ENCODE measurements around the gene PAK2. TPM values are rescaled to one million over a fixed set of nuclear protein-coding genes. Genes with fewer than 3 reads are reported as not detected.

The PAK2 gene
- total RNA-seq: 100 to 1,000 TPM in 1 of 2 experiments, 10 to 100 TPM in 1; 84.7 to 104 TPM

DNA sequence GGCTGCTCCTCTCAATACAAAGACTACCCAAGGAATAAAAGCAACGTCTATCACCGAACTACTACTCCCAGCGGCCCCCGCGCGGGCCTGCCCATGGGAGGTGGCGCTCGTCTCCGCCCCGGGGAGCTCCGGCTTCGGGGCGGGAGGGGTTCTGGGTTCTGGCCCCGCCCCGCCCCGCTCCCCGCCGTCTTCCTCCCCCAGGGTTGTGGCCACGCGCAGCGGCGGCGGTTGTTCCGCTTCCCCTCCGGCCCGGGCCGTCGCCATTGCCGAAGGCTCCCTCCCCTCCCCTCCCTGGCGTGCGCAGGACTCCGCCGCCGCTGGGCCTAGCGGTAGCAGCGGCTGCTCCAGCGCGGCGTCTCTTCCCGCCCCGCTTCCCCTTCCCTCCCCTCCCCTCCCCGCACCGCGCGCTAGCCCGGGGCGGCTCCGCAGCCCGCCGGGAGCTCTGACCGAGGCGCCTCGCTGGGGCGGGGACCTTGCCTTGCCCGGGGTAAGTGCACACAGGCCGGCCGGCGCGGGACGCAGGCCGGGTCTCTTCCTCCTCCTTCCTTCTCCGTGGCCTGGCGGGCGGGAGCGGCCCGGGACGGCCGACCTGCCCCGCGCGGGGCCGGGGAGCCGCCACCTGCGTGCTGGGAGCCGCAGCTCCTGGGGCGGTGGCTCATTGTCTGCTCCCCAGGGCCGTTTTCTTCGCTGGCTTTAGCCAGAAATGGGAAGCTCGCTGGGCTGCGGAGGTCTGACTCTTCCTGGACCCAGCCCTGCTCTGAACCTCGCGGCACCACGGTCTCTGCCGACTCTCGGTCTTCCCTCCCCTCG lies at the start of gene PAK2:
PAK2 (plus strand) TSS at position 187 of the 810 bp plus-strand sequence. CDS start 42,790 bp downstream, outside the sequence.
- Mint-ChIP-seq H3K9me3 (ENCODE audit: insufficient read depth) (no peaks in the 10 kb centered on the region), H3K4me1 (ENCODE audit: low read depth) (peaks cover 22% of the 10 kb centered on the region), H3K4me3 (peak within 1 kb of the TSS; percentile 96), H3K36me3 (ENCODE audit: low read depth) (peaks cover 32% of the 10 kb centered on the region), H3K27me3 (ENCODE audit: low read depth) (no peaks in the 10 kb centered on the region), H3K27ac (peak within 1 kb of the TSS; percentile 97)
- ChIA-PET POLR2A (interaction anchor here (0.5 to 3.1 kb wide), 11 partner anchors 9 to 203 kb away, joined by 3 to 16 read pairs (median 7); partner anchors contain the start of genes CEP19, FBXO45, NCBP2 and PIGX), CTCF (interaction anchor here (0.9 to 1.5 kb wide), 5 partner anchors 28 to 211 kb away, joined by 3 to 7 read pairs (median 3); partner anchors contain the start of genes CEP19 and PIGX)
- peak; percentile 92 for DNase-seq
- peak; percentile 92 for ATAC-seq

DNA sequence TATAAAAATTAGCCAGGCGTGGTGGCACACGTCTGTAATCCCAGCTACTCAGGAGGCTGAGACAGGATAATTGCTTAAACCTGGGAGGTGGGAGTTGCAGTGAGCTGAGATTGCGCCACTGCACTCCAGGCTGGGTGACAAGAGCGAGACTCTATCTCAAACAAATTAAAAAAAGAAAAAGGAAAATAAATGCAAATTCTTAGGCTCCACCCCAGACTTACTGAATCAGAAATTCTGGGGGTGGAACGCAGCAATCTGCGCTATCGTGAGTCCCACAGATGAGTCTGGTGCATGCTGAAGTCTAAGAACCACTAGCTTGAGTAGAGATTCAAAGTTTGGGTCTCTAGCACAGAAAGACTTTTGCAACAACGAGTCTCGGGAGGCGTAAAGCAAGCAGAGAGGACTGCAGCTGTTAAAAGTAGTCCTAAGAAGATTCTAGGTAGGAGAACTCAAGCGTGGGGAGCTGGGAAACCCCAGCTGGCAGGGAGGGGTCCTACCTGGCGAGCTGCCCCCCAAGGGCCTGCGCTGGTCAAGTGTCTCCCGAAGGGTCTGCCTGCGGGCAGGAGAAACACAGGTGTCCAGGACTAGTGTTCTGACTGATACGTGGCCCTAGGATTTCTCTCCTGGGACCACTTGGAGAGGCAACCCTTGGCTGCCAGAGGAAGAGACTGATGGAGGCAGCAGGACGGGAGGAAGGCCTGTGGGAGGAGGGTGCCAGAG lies 49.6 kb upstream of the PAK2 start:
- no peaks in the 10 kb centered on the region for H3K36me3 Mint-ChIP-seq (ENCODE audit: low read depth)
- peaks cover 17% of the 10 kb centered on the region for H3K4me1 Mint-ChIP-seq (ENCODE audit: low read depth)
- H3K27me3 Mint-ChIP-seq (ENCODE audit: low read depth): no peaks in the 10 kb centered on the region
- H3K9me3 Mint-ChIP-seq (ENCODE audit: insufficient read depth): no peaks in the 10 kb centered on the region
- no peak overlapping the region for H3K27ac Mint-ChIP-seq
- ATAC-seq (no peak), DNase-seq (no peak)
- CTCF ChIA-PET: interaction anchor here (8.9 kb wide), 1 partner anchor 82 kb away, joined by 211 read pairs; no protein-coding TSS in a partner anchor
- POLR2A ChIA-PET: no interaction called here
- no peak overlapping the region for H3K4me3 Mint-ChIP-seq

DNA sequence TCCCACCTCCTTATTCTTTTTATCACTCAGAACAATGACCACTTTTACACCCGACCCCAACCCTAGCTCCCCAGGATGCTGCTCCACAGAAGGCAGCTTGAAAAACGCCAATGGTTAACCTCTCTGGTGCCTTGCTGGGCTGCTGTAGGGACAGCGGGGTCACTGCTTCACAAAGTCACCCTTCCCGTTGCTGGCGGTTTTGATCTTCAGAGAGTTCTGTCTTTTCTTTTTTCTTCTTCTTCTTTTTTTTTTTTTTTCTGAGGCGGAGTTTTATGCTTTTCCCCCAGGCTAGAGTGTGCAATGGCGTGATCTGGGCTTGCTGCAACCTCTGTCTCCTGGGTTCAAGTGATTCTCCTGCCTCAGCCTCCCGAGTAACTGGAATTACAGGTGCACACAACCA lies 48.3 kb upstream of the PAK2 start:
- Mint-ChIP-seq H3K36me3 (ENCODE audit: low read depth) (no peaks in the 10 kb centered on the region), H3K27ac (no peak overlapping the region), H3K4me3 (no peak overlapping the region), H3K27me3 (ENCODE audit: low read depth) (no peaks in the 10 kb centered on the region), H3K9me3 (ENCODE audit: insufficient read depth) (no peaks in the 10 kb centered on the region), H3K4me1 (ENCODE audit: low read depth) (peaks cover 12% of the 10 kb centered on the region)
- ATAC-seq: no peak
- POLR2A ChIA-PET: interaction anchor here (0.5 kb wide), 1 partner anchor 95 kb away, joined by 3 read pairs; no protein-coding TSS in a partner anchor
- CTCF ChIA-PET: interaction anchor here (8.9 kb wide), 1 partner anchor 83 kb away, joined by 211 read pairs; no protein-coding TSS in a partner anchor
- DNase-seq: no peak

DNA sequence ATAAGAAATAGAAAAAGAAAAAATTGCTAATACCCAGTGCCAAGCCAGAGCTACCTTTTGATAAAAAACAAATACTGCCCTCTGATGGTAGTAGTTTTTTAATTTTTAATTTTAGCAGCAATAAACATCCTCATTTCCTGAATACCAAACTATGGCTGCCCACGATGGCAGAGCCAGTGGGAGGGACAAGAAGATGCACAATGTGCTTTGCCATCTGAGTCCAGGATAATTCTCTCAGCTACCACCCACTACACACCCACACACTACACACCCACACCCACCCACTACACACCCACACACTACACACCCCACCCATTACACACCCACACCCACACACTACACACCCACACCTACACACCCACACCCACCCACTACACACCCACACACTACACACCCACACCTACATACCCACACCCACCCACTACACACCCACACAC lies 45.4 kb upstream of the PAK2 start:
- DNase-seq: peak; percentile 31
- POLR2A ChIA-PET: no interaction called here
- Mint-ChIP-seq H3K4me3 (no peak overlapping the region), H3K4me1 (ENCODE audit: low read depth) (peaks cover 2% of the 10 kb centered on the region), H3K36me3 (ENCODE audit: low read depth) (no peaks in the 10 kb centered on the region), H3K27ac (peak overlapping the region; percentile 25), H3K9me3 (ENCODE audit: insufficient read depth) (no peaks in the 10 kb centered on the region), H3K27me3 (ENCODE audit: low read depth) (peaks cover 2% of the 10 kb centered on the region)
- CTCF ChIA-PET: interaction anchor here (0.7 to 2.2 kb wide), 7 partner anchors 9 to 91 kb away, joined by 4 to 8 read pairs (median 5); no protein-coding TSS in a partner anchor
- peak; percentile 74 for ATAC-seq

DNA sequence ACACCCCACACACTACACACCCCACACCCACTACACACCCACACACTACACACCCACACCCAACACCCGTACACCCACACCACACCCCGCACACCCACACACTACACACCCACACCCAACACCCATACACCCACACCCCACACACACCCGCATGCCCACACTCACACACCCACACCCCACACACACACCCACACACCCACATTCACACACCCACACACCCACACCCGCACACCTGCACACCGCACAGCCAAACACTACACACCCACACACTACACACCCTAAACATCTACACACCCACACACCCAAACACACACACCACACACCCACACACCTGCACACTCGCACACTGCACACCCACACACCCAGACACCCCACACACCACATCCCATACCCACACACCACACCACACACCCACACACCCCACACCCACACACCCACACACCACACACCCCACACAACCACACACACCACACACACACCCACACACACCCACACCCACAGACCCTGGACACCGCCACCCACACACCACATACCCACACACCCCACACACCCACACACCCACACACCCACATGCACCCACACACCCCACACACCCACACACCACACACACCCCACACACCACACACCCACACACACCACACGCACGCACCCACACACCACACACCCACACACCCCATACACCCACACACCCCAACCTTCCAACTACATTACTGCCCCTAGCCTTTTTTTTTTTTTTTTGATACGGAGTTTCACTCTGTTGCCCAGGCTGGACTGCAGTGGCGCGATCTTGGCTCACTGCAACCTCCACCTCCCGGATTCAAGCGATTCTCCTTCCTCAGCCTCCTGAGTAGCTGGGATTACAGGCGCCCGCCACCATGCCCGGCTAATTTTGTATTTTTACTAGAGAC lies 44.5 kb upstream of the PAK2 start:
- ChIA-PET CTCF (interaction anchor here (1.6 to 2.5 kb wide), 2 partner anchors 10 to 167 kb away, joined by 4 to 10 read pairs; no protein-coding TSS in a partner anchor), POLR2A (no interaction called here)
- Mint-ChIP-seq H3K27me3 (ENCODE audit: low read depth) (peaks cover 2% of the 10 kb centered on the region), H3K36me3 (ENCODE audit: low read depth) (no peaks in the 10 kb centered on the region), H3K4me1 (ENCODE audit: low read depth) (peaks cover 2% of the 10 kb centered on the region), H3K27ac (peak overlapping the region; percentile 34), H3K9me3 (ENCODE audit: insufficient read depth) (no peaks in the 10 kb centered on the region), H3K4me3 (no peak overlapping the region)
- DNase-seq (no peak), ATAC-seq (no peak)

DNA sequence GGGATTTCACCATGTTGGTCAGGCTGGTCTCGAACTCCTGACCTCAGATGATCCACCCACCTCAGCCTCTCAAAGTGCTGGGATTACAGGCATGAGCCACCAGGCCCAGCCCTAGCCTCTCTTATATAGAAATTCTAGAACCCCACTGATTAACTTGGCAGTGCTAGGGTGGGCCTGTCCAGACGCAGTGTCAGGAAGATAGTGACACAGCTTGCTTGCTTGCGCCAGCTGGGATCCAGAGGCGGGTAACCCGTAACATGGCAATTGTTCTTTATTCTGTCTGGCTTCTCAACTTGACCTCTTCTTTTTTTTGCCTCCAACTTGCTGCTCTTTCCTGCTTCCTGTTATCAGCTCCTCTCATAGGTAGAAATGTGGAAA lies 43.8 kb upstream of the PAK2 start:
- Mint-ChIP-seq H3K27me3 (ENCODE audit: low read depth) (peaks cover 2% of the 10 kb centered on the region), H3K27ac (peak overlapping the region; percentile 34), H3K4me3 (no peak overlapping the region), H3K36me3 (ENCODE audit: low read depth) (no peaks in the 10 kb centered on the region), H3K9me3 (ENCODE audit: insufficient read depth) (no peaks in the 10 kb centered on the region), H3K4me1 (ENCODE audit: low read depth) (peaks cover 2% of the 10 kb centered on the region)
- no peak for ATAC-seq
- ChIA-PET POLR2A (no interaction called here), CTCF (interaction anchor here (1.6 to 2.5 kb wide), 2 partner anchors 11 to 167 kb away, joined by 4 to 10 read pairs; no protein-coding TSS in a partner anchor)
- no peak for DNase-seq

DNA sequence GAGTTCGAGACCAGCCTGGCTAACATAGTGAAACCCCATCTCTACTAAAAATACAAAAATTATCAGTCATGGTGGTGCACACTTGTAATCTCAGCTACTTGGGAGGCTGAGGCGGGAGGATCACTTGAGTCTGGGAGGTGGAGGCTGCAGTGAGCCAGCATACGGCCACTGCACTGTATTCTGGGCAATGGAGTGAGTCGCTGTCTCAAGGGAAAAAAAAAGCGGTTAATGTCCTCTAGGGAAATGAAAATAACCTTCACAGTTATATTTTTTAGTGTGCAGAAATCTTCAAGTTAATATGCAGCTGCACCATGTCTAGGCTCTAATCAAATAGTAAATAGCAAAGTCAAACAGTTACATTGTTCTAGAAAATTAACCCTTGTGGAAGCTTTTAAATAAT lies 42.4 kb upstream of the PAK2 start:
- Mint-ChIP-seq H3K27ac (no peak overlapping the region), H3K4me3 (no peak overlapping the region), H3K9me3 (ENCODE audit: insufficient read depth) (no peaks in the 10 kb centered on the region), H3K4me1 (ENCODE audit: low read depth) (peaks cover 2% of the 10 kb centered on the region), H3K36me3 (ENCODE audit: low read depth) (no peaks in the 10 kb centered on the region), H3K27me3 (ENCODE audit: low read depth) (peaks cover 2% of the 10 kb centered on the region)
- ChIA-PET POLR2A (interaction anchor here (0.6 kb wide), 1 partner anchor 128 kb away, joined by 3 read pairs; no protein-coding TSS in a partner anchor), CTCF (interaction anchor here (1.0 to 2.5 kb wide), 4 partner anchors 10 to 272 kb away, joined by 3 to 10 read pairs (median 4); no protein-coding TSS in a partner anchor)
- ATAC-seq (no peak), DNase-seq (no peak)

DNA sequence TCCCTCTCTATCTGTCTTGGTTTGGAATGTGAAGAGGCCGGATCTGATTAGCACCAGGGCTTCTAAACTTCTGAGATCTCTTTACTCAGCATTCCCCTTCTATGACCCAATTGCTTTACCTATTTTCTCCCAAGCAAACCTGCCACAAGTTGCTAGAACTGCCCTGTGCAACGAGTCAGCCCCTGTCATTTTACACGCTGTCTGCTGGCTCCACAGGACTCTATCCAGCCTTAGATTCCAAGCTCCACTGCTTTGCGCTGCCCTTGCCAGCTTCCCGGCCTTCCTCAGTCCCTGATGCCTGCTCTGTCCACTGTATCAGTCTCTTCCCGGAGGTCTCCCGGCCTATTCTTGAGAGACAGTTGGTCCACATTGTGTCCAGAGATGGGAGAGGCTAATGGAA lies 39.9 kb upstream of the PAK2 start:
- Mint-ChIP-seq H3K27me3 (ENCODE audit: low read depth) (peaks cover 2% of the 10 kb centered on the region), H3K27ac (no peak overlapping the region), H3K4me3 (no peak overlapping the region), H3K4me1 (ENCODE audit: low read depth) (no peaks in the 10 kb centered on the region), H3K36me3 (ENCODE audit: low read depth) (no peaks in the 10 kb centered on the region), H3K9me3 (ENCODE audit: insufficient read depth) (no peaks in the 10 kb centered on the region)
- DNase-seq (no peak), ATAC-seq (no peak)
- POLR2A ChIA-PET: no interaction called here
- CTCF ChIA-PET: no interaction called here

DNA sequence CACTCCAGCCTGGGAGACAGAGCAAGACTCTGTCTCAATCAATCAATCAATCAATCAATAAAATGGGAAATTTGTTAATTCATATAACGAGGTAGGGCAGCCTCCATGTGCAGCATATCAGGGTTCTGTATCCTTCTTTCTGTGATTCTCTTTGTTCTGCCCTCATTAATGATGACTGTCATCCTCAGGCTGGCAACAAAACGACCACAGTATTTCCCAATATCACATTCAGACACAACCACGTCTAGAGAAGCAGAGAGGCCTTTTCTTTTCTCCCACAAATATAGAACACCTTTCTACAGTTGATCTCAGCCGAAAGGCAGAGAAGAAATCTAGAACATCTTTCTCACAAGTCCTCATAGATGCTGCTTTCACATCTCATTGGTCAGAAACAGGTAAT lies 38.9 kb upstream of the PAK2 start:
- Mint-ChIP-seq H3K27ac (no peak overlapping the region), H3K9me3 (ENCODE audit: insufficient read depth) (no peaks in the 10 kb centered on the region), H3K27me3 (ENCODE audit: low read depth) (peaks cover 2% of the 10 kb centered on the region), H3K4me1 (ENCODE audit: low read depth) (no peaks in the 10 kb centered on the region), H3K36me3 (ENCODE audit: low read depth) (no peaks in the 10 kb centered on the region), H3K4me3 (no peak overlapping the region)
- POLR2A ChIA-PET: no interaction called here
- CTCF ChIA-PET: no interaction called here
- DNase-seq (no peak), ATAC-seq (no peak)

DNA sequence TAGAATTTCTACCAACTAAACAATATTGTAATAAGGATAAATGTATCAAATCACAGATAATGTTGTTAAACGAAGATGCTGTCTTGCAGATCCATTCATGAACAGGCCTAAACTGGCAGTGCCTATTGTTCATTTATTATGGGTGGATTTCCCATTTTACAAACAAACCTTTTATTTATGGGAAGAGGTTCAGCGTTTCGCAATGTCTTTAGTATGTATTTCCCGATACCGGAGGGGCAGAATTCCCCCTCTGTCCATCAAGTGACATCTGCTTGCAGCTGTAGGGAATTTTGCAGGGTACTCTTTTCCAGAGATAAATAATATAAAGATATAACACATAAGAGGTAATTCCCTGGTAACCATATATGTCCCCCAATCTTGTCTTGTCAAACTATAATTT lies 33.3 kb upstream of the PAK2 start:
- ATAC-seq (no peak), DNase-seq (no peak)
- Mint-ChIP-seq H3K27ac (no peak overlapping the region), H3K36me3 (ENCODE audit: low read depth) (peaks cover 2% of the 10 kb centered on the region), H3K4me3 (no peak overlapping the region), H3K4me1 (ENCODE audit: low read depth) (peaks cover 8% of the 10 kb centered on the region), H3K9me3 (ENCODE audit: insufficient read depth) (no peaks in the 10 kb centered on the region), H3K27me3 (ENCODE audit: low read depth) (no peaks in the 10 kb centered on the region)
- ChIA-PET CTCF (interaction anchor here (2.2 kb wide), 1 partner anchor 102 kb away, joined by 6 read pairs; no protein-coding TSS in a partner anchor), POLR2A (no interaction called here)

DNA sequence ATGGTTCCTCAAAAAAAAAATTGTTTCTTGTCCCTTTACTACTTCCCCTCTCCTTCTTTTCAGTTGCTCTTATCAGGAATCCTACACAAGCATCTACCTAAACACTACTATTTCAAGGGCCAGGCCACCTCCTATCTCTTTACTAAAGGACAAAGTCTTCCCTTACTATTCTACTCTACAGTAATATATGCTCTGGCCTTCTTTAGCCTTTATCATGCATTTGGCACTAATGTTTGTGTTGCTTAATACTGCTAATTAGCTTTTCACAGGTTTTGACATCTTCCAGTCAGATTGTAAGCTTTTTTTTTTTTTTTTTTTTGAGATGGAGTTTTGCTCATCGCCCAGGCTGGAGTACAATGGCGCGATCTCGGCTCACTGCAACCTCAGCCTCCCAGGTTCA lies 32.9 kb upstream of the PAK2 start:
- no peaks in the 10 kb centered on the region for H3K27me3 Mint-ChIP-seq (ENCODE audit: low read depth)
- ATAC-seq: no peak
- ChIA-PET POLR2A (interaction anchor here (1.5 kb wide), 1 partner anchor 139 kb away, joined by 4 read pairs; the partner anchor contains the start of genes FBXO45 and WDR53), CTCF (interaction anchor here (2.2 to 2.3 kb wide), 2 partner anchors 98 to 102 kb away, joined by 6 to 16 read pairs; no protein-coding TSS in a partner anchor)
- no peaks in the 10 kb centered on the region for H3K9me3 Mint-ChIP-seq (ENCODE audit: insufficient read depth)
- peaks cover 12% of the 10 kb centered on the region for H3K4me1 Mint-ChIP-seq (ENCODE audit: low read depth)
- peaks cover 2% of the 10 kb centered on the region for H3K36me3 Mint-ChIP-seq (ENCODE audit: low read depth)
- H3K4me3 Mint-ChIP-seq: no peak overlapping the region
- DNase-seq: no peak
- no peak overlapping the region for H3K27ac Mint-ChIP-seq

Data from activated CD8-positive, alpha-beta T cell treated with anti-CD3 and anti-CD28 coated beads, Interleukin-2, amount 10 ng/mL, durations not matched to agents 7 days and 5 days (primary cell).